MV-4-11 (cell line): Measurements from ENCODE around the gene CAPN7.

Experiments used
- DNase-seq: peaks from one replicate; lab custom pipeline; 2025; lab: John Stamatoyannopoulos, UW

The CAPN7 gene

DNA sequence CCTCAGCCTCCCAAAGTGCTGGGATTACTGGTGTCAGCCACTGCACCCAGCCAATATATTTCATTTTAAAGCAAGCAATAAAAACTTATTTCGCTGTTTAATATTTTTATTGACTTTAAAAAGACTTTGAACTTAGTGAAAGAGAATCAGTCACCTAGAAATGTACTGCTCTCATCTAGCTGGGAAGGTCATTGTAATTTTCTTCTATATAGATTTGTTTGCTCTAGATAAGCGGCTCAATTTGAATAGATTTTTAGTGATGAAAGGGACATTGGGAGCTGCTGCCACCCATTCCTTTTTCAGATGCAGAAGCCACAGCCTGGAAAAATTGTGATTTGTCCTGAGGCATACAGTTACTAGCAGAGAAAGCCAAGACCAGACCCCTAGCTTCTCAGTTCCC, 40.1 kb downstream of the CAPN7 start:
- DNase-seq, result no peak

DNA sequence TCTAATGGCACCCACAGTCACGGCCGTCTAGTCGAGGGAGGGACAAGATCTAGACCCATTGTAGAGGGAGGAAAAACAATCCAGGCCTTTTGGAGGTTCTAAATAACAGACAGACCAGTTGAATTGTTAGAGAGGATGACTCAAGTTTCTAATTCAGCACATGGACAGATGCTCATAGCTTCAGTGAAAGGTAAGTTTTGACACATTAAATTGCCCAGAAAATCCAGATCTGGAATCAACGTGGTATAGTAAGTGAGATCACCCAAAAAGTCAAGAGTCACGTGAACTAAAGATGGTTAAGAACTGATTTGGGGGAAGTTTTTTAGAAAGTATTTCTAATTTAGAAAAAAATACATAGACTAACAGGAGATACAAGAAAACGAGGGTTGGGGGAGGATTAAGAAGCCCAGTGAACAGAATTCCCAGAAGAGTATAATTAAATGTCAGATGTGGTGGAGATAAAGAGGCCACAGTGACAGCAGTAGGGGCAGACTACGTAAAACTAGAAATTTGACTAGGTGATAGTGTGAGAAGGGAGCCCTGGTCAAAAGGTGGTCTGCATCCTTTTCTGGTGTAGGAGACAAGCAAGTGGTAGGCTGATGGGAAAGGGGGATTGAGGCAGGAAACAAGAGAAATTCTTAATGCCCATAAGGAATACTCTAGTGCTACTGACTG, 47.1 kb downstream of the CAPN7 start:
- DNase-seq, result no peak

DNA sequence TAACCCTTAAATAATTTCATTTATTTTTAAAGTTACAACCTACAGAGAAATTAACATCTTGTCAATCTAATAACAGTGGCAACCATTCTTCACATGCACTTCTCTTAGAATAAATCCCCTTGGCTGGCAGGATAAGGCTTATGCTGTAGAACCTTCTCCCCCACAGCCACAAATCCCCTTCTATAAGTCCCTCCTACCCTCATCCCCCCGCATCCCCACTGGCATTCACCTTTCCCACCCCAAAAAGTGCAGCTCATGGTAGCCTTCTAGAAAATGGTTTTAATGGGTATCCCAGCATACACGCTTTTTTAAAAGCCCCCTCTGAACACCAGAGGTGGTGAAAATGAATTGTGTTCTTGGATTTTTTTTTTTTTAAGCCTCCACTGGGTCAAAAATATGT, 49.2 kb downstream of the CAPN7 start:
- DNase-seq, result no peak

DNA sequence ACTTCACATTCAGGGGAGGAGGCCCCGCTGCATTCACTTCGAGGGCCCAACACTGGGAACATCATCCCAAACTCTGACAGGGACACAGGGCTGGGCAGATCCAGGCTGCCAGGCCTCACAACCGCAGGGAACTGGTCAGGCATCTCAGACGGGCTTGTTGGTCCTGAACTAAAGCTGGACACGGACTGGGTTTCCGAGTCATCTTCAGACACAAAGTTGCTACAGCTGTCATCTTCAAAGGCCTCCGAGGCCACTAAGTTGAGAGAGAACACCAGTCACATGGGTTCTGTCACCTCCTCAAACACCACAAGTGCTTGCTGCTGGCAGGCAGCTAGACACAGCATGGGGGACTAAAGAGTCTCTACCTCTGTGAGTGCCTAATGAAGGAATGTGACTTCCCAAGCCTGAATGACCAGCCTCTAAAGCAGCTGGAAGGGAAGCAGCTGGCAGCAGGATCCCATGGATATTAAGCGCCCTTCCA, 50.9 kb downstream of the CAPN7 start:
- DNase-seq, result no peak

DNA sequence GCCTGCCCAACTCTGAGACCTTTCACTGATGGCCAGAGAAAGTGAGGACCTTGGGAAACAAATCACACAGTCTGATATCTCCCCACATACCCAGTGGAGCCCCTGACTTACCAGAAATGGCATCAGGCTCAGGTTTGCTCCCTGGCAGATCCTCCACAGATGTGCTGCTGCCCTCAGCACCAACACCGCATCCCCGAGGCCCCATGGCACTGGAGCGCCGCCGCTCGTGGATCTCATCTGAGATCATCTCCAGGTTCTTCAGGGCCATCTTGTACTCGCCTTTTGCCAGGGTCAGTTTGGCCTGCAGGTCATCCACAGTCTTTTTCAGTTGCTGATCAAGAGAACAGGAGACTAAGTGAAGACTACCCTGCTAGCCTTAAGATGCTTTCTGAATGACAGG, 52.7 kb downstream of the CAPN7 start:
- no peak for DNase-seq

DNA sequence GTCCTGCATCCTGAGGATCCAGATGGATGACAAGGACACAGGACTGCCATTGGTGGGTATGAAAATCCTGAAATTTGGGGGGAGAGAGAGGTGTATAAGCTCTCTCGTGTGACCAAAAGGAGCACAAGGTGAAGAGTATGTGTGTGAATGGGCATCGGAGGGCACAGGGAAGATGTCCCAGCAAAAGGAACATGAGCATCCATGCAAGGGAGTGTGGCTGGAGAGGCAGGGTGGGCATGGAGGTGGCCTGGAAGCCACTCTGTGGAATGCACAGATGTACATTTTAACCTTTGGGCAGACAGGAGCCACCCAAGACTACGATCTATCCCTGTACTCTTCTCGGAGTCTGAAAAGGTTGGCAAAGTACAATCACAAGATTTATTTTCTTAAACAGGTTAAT, 54.5 kb downstream of the CAPN7 start:
- DNase-seq, result no peak

DNA sequence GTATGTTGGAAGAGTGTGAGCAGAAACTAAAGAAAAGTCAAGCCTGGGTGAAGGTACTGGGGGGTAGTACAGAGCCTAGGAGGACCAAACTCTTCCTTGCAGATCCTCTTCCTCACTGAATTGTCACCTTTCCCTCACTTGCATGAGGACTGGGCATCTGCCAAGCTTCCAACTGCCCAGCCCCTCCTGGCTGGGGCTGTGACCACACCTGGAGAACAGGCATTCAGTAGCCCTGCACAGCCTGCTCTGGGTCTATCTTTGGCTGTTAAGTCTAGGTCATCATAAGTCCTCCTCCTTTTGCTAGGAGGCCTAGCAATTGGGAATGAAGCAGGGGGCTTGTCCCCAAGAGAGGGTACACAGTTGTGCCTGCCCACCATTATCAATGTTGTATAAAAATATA, 55.2 kb downstream of the CAPN7 start:
- DNase-seq, result no peak

DNA sequence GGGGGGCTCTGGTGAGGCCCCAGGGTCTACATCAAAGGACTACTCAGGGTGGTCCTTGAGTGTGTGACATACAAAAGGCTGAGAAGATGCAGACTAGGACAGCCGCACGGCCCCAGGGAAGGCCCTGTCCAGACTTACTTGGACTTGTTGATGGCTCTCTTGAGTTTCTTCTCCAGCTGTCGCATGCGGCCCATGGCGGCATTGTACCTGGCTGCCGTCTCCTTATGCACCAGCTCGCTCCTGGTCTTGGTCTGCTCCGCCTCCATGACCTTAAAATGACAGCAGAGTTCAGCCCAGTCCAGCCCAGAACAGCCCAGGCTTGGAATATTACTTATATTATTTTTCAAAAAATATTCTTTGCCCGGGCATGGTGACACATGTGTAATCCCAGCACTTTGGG, 56.0 kb downstream of the CAPN7 start:
- no peak for DNase-seq

DNA sequence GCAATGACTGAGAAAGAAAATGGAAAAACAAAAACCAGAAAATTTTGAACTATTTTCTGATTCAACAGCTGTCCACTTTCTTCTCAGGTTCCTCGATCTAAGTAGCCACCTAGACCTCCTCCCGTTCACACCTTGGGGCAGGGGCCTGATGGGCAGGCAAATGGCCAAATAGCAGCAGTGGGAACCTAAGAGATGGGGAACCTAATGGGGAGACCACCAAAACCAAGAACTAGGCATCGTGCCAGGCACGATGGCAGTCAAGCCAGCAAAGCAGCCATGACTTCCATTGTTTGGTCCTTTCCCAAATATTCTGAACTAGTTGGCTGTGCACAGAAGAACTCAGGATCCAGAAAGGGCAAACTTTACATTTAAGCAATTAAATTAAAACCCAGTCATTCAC, 57.1 kb downstream of the CAPN7 start:
- no peak for DNase-seq

DNA sequence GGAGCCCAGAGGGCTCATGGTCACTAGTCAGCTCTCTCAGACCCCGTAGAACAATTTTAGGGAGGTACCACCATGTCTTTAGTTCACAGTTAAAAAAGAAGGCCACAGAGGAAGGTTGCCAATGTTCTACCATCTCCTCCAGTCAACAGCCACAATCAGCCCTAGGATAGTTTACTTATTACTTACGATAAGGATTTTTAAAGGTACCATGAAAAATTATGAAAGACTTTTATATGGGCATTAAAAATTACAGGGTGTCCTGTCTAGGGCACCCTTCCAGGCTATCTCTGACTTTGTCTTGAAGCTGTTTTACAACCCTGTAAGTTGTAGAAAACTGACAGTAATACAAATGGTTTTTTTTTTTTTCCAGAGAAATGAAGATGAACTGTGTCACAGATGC, 57.9 kb downstream of the CAPN7 start:
- no peak for DNase-seq

DNA sequence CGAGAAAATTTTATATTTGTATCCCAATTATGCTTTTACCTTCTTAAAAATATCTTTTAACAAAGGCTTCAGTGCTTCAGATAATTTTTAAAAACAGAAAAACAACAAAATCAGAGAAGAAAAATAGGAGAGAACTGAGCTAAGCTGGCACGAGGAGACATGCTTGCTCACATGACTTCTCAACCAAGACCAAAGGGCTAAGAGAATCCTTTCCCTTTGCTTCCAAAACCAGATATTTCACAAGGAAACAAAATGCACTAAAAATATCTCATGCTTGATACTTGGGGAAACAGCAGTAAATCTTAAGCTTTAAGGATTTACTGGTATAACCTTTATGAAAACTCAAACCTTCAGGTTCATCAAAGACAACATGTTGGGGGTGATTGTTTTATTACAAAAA, 58.4 kb downstream of the CAPN7 start:
- DNase-seq, result no peak

DNA sequence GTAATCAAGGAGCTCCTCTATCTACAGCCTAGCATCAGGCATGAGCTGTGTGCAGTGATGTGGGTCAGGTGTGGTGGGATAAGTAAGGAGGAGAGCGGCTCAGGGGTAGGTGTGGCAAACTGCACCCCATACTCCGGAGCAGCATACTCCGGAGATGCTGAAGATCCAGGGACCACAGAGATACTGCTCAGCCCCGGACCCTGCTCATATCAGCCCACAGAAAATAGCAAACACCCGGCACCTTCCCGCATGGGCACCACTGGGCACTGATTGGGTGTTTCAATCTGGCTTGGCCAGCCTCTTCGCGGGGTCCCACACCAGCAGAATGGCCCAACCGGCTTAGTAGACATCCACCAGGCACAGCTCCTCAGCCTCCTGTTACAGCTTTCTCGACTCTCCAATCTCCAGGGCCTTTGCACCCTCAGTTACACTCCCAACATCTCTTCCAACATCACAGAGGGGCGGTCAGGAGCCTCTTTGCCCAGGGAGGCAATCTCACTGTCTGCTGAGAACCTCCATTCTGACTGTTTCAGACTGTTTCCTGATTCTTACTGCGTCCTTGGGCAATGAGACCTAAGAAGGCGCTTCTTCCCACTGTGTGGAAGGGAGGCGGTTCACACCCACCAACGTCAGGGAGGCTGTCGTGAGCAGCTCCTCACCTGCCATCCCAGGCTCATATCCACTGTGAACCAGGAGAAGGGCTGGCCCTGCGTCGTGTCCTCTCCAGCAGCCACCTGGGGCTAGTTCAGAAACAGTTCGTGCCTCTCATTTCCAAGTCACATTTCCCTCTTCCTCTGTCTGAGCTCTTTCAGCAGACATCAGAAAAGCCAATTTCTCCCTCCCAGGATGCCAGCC, 59.8 kb downstream of the CAPN7 start:
- no peak for DNase-seq

DNA sequence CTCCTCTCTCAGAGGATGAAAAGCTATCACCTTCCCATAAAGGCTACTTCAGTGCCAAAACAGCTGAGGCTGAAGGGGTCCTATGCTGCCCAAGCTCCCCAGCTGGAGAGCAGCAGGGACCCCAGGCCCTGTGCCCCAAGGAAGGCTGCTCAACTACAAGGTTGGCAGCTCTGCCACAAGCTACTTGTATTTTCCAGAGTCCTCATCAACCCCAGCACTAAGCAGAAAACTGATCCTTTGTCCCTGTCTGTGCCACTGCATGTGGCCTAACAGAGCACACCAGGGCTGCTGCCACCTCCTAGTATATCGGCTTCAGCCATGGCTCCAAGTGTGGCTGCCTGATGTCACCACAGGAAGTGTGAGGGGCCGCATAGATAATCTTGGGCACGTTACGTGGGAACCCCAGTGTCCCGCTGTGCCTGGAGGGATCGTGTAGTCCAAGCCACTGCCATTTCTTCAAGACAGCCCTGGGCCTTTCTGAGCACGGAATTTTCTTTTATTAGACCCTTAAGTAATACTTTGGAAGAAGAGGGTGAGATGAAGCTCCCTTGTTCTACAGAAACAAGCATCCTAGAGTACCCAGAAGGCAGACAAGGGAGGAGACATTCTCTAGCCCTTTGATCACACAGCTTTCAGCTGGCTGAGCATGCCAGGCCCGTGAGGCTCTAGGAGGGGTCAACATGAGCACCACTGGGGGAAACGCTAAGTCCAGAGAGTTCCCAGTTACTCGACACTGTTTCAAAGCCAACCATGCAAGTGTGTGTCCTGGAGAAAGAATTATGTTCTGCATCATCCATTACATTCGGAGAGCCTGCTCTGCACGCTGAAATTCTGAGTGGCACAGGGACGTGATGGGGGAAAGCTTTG, 60.7 kb downstream of the CAPN7 start:
- no peak for DNase-seq

DNA sequence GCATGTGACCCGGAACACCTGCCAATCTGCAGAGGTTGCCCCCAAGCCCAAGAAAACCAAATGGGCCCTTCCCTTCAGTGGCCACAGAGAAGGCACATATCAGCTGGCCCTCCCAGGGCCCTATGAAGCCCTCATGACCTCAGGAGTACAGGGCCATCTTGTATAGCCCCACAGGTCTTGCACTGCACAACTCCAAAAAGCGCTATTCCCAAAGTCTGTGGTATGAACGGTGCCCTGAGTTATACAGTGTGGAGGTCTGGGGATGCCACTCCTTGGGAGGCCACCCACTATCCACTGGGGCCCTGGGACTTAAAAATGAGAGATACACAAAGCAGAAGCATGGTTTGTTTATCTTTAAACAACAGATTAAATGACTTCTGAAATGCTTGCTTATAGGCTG, 61.5 kb downstream of the CAPN7 start:
- DNase-seq, result no peak

DNA sequence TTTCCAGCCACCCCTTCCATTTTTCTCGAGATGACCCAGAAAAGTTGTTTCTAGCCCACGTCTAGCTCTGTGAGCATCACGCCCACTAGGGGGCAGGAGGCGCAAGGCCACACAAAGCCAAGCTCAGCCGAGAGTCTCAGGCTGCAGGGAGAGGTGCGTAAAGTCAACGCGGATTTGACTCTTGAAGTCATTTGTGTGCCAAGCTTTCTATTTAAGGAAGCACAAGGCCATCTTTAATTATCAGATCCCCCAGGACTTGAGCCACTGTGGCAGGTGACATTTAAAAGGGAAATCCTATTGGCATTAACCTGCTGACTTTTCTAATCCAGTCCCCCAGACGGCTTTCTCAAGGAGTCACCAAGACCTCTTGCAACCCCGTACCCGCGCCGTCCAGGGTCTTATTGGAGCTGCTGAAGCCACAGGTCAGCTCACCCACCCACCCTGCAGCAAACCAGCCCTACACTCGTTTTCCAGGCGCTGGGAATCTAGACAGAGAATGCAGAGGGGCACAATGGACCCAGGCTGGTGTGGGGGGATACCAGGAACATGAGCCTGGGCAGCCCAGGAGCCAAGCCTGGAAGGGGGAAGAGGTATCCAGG, 62.1 kb downstream of the CAPN7 start:
- peak; percentile 75 for DNase-seq

DNA sequence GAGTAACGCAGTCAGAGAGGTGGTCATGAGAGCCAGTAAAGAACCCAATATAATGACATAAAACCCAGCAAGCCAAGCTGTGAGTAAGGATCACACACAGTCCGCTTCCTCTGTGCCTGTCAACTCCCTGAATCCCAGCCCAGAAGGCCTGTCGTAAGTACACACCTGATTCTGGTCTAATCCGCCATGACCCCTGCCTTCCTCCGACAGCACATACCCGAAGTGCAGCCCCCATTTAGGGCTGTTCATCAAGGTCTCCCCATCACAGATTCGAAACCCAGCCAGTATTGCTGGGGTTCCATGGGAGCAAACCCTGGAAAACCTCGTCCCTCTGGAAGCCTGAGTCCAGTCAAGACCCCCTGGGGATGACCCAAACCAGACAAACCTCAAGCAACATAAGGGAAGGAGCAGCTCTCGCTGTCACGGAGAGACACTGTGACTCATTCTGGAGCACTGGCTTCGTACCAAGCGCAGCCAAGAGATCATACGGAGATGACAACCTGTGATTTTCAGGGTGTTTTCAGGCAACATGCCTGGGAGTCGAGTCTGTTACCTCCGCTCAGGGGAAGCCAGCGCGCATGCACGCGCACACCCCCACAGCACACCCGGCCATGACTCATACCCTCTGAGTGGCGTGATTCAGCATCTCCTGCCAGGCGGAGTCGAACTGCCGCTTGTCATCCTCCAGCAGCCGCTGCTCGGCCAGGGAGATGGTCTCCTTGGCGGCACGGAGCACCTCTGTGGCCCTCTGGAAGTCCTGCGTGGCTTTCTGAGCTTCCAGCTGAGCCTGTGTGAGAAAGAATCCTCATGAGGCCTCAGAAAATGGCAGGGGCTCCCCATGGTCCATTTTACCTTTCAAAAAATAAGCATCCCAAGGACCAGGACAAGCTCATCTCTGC, 63.3 kb downstream of the CAPN7 start:
- peak; percentile 87 for DNase-seq

DNA sequence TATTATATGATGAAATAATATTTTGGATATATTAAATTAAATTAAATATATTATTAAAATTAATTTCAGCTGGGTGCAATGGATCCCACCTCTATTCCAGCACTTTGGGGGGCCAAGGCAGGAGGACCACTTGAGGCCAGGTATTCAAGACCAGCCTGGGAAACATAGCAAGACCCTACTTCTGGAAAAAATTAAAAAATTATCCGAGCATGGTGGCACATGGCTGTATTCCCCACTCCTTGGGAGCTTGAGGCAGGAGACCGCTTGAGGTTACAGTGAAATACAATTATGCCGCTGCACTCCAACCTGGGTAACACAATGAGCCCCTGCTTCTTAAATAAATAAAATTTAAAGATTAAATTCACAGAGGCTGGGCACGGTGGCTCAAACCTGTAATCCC, 65.0 kb downstream of the CAPN7 start:
- no peak for DNase-seq

DNA sequence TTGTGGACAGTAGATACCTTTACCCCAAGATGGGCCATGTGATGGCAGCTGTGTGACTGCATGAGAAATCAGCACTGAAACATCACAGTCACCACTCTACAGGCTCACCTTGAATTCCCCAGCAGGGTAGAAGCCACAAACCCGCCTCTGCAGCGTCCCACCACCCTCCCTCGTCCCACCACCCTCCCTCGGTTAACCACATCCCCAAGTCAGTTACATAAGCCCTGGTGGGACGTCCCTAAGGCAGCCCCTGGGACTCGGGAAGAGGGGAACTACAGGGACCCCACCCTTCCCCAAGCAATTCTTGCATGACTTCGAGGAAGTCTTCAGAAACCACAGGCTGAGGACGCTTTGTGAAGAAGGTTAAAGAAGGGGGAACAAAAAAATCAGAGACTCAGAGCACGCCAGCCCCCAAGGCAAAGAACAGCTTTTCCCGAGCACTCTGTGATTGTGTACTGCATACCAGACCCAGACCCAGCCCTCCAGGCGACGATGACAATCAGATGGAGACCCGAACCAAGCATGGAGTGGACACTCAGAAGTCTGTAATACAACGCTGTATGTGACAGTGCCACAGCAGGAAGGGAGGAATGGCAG, 65.8 kb downstream of the CAPN7 start:
- DNase-seq, result peak; percentile 90

DNA sequence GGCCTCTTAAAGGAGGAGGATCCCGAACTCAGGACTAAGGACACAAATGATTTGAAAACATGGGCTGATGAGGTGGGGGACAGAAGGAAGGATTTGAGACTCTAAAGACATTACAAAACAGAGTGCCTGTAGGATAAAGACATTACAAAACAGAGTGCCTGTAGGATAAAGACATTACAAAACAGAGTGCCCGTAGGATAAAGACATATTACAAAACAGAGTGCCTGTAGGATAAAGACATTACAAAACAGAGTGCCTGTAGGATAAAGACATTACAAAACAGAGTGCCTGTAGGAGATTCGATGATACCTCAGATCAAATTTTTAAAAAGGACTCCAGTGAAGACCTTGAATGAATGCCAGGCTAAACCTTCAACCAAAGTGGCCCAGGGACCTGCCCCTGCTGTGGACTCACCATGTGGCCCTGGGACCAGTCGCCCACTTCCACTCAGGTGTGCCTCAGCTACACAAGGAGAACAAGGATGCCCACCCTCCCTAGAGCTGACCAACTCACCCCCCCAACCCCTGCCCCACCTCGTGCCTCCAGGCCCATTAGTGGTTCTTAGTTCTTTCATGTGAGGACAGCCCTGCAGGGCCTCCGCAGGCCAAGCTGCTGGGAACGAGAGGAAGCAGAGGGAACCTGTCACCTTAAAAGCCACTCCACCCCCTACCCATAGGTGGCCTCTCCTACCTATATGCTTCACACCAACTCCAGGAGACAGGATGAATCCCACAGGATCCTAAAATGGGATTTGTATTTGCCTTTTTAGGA, 66.6 kb downstream of the CAPN7 start:
- DNase-seq, result peak; percentile 8

DNA sequence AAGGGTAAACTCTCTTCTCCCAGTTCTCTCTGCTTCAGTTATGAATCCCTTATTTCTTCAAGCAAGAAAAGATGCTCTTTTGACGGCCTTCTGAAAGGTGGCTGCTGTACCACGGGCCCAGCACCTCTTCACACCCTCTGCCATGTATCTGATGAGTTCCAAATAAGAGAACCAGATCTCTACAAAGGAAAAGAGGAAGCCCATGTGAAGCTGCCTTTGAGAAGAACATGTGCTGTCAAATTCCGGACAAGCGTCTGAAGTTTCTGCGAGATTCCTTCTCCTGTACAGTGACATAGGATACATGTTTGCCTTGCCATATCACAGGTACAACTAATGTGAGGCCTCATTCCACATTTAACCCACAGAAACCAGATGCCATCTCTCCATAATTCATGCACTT, 67.2 kb downstream of the CAPN7 start:
- DNase-seq, result peak; percentile 40
